Stimulated activated CD4-positive, alpha-beta T cell treated with anti-CD3 and anti-CD28 coated beads, Interleukin-12 subunit alpha, Interleukin-12 subunit beta, amount 100 ng/mL, for 4 hours (primary cell): ENCODE results near the gene C3orf49.

Source experiments
- DNase-seq: peaks from one replicate; pipeline ENCODE4 v3.0.0-alpha.2; 2020

Gene C3orf49

DNA sequence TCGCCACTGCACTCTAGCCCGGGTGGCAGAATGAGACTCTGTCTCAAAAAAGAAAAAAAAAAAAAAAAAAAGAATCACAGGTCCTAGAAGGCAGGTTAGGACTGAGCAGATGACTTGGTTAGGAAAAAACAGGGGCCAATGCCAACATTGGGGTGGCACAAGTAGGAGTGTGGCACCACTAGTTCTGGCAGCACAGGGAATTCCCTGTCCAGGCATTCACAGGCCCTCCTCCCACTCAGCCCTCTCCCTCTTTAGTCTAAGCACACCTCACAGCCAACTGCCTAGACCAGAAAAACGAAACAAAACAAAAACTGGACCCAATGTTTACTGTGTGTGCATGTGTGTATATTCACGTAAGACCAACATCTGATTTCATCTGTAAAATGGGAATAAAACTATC is 34.0 kb downstream of the C3orf49 start:
- no peak for DNase-seq

DNA sequence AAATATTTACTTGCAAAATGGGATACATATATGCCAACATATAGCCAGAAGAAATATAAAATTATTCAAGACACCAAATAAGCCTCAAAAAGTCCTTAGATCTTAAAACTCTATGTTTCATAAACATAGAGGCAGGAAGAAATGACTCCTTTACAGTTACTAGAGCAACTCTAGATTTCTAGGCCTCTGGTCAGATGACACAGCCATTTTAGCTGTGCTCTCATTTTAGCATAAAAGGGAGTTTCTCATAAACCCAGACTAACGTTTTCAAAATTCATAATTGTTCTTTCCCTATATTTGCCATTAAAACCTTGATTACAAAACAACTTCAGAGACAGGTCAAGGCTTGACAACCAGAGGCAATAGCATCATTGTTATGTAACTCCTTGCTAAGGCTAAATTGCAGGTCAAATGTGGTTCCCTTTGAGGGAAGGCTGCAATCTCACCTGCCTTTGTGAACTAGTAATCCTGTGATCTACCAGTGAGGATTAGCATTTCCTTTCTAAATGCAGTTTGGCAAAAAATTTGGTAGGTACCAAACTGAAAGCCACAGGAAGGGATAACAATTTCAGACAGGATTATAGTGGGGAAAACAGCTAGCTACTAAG is 36.3 kb downstream of the C3orf49 start:
- DNase-seq, result no peak

DNA sequence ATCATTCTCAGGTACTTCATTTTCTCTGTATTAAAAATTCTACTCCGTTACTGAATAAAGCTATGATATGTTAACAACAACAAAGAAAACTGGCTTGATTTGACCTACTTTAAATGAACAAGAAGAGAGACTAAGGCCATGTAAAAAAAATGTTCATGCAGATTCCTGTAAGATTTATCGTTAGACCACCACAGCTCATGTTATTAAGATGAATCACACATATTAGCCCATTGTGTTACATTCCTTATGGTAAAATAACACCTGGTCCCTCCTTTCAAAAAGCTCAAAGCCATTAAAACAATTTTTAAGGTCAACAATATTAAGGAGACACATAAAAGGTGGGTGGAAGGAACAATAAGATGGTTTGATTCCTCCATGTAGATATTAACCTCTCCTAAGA is 38.2 kb downstream of the C3orf49 start:
- DNase-seq, result no peak

DNA sequence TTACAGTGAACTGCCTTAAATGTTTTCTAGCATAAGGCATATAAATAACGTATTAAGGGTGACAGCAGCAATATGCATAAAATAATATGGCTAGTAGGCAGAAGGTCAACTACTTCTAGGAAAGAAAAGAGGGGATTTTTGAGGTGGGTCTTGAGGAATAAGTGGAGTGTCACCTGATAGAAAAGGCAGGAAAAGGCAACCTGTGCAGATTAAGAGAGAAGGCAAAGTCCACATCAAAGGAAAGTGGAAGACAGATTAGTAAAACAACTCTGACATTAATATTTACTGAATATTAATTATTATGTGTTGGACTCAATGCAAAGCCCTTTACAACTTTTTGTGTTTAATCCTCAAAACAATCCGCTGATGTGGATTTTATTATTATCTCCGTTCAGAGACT is 41.7 kb downstream of the C3orf49 start:
- no peak for DNase-seq

DNA sequence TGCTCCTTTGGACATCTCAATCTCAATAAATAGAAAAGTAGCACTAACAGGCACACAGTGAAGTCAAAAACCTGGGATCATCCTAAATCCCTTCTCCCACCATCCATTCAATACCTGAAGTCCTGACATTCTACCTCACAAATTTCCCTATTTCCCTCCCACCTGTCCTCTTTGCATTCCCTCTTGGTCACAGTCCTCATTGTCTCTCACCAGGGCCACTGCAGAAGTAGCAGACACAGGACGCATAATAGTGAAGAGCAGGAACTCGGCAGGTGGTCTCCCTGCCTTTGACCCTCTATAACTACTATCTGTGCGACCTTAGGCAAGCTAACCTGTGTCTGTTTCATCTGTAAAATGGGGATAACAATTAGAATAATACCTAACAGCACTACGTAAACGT is 42.2 kb downstream of the C3orf49 start:
- no peak for DNase-seq

DNA sequence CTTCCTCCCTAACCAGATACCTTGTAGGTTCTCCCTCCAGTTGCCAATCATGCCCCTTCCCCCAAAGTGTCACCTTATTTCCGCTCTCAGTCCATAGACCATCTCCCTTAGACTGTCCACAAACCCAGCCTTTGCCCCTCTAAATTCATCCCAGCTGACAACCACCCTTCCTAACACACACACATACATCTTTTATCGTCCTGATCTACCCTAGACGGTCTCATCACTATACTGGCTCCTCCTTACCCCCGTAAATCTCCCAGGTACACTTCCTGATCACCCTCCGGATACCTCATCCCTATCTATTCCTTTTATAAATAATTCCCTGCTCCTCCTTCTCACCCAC is 43.7 kb downstream of the C3orf49 start:
- DNase-seq, result no peak

DNA sequence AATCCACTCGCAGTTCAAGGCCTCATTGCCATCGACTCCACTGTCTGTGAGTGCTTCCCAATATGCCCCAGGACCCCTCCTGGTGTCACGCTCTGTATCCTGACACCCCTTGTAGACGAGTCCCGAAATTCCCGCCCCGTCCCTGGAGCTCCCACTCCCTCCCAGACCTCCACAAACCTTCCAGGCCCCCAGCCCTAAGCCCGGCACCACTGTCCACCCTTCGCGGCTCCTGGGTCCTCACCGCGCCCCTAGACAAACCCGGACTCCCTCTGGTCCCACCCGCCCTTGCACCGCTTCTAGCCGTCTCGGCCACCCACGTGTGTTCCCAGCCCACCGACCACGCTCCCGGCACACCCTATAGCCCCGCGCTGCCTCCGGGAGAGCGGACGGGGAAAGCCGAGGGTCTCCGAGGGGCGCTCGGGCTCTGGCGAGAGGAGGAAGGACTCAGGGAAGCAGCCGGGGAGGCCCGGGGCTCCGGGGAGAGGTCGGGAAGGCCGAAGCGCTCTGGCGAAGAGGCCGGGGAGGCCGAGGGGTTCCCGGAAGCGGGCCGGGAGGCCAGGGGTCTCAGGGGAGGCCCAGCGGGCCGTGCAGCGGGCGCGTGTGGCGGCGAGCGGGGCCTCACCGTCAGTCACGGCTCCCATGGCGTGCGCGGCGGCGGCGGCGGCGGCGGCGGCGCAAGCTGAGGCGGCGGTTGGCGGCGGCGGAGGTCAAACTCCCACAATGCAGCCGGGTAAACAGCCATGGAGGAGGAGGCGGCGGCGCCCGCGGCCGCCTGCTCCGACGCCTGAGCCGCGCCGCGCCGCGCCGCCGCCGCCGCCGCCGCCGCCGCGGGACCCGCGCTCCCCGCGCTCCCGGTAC is 44.3 kb downstream of the C3orf49 start, which contains the start of the genes ATXN7 and THOC7:
Gene ATXN7, plus strand, starts transcription at position 718 of the 858 bp plus-strand sequence. CDS start 48,732 bp downstream, outside the sequence.
Gene THOC7, minus strand, starts transcription at position 656 of the 858 bp plus-strand sequence. Its CDS starts 15 bp downstream, at position 641.
- DNase-seq, result peak; percentile 69

DNA sequence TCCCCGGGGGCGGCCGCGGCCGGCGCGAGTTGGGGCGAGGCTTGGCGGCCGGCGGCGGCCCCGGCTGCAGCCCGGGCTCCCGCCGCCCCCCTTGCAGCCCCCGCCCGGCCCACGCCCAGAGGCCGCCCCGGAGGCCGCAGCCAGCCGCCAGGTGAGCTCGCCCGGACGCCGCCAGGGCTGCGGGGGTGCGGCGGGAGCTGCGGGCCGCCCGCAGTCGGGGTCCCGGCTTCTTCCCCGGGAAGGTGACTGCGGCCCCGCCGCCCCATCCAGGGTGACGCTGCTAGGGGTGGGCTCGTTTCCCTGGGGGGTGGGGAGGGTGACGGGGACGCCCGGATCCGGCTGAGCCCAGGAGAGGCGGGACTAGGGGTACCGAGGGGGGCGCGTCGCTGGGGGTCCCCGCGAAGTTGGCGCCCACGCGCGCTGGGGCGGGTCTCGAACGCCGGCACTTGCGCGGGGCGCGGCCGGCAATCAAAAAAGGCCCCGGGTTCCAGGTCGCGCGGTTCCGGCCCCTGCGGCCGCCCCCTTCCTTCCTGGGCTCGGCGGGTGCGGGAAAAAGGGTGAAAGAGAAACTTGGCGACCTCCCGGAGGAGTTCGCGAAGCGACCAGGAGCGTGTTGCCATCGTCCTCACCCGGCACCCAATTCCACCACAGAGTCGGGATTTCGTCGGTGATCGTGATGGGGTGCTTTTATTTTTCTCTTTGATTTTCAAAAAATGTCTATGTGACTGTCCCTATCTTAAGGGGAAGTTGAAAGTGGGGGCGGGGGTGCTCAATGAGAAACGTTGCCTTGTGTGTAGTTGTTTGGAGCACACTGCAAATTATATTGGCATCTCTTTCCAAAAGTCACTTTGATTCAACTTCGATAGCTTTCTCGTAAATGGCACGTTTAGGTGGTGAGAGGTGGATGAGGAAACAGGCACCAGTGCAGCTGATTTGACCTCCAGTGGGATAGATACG is 45.2 kb downstream of the C3orf49 start:
- DNase-seq, result peak; percentile 49

DNA sequence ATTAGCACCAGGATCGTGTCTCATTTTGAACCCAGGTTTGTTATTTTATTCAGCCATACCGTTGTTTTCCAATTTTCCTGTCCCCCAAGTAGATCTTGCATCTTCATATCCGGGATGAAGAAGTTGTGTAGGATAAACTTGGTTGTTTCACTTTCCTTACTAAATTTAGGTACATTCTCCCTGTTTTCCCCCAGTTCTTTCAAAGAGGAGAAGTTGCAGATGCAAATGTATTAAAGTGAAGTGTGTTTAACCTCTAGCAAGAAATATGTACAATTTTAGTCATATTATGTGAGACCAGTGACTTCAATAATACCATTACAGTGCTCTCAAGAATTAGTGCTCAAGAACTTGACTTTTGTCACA is 45.8 kb downstream of the C3orf49 start:
- DNase-seq, result no peak

DNA sequence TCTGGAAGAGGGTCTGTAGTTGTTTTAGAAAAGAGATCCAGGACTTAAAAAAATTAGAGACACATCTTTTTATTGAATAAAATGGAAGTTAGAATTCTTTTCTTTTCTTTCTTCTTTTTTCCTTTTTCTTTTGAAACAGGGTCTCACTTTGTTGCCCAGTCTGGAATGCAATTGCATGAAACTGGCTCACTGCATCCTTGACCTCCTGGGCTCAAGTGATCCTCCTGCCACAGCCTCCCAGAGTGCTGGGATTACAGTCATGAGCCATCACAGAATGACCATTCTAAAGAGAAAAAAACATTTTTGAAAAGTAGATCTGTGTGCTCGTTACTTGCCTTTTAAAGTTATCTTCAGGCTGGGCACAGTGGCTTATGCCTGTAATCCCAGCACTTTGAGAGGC is 48.1 kb downstream of the C3orf49 start:
- no peak for DNase-seq

DNA sequence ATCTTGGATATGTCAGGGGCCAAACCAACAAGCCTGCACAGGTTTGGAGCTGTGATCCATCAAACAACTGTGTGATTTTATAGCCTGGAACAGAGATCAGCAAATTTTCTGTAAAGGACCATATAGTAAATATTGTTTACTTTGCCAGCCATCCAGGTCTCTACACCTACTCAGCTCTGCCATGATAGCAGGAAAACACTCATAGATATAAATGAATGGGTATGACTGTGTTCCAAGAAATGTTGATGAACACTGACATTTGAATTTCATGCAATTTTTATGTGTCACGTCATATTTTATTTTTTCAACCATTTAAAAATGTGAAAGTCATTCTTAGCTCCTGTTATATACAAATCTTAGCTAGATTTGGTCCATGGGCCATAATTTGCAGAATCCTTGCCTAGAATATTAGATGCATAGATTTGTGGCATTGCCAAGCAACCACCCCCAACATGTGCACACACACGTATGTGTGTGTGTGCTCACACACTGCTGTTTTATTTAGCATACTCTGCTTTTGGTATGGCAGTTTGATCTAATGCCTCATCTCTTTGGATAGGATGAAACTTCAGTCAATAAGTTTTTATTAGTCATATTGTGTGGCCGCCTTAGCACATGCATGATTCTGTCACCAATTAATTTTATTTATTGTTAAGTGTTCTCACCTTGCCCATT is 51.0 kb downstream of the C3orf49 start:
- no peak for DNase-seq

DNA sequence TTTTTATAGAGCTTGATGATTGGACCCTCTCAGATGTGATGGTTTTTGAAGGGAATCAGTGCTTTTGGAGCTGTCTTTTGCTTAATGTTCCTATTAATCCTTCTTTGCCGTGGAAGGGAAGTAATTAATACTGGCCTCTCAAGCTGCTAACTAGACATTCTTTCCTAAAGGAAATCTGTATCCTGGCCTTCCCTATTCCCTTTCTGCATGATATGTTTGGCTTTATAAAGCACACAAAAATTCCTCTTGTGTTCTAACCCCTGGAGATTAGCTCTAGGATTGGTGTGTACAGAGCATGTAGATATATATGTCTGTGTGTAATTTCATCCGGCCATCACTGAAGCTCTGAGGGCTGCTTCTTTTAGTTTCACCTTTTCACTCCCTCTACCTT is 51.5 kb downstream of the C3orf49 start:
- no peak for DNase-seq

DNA sequence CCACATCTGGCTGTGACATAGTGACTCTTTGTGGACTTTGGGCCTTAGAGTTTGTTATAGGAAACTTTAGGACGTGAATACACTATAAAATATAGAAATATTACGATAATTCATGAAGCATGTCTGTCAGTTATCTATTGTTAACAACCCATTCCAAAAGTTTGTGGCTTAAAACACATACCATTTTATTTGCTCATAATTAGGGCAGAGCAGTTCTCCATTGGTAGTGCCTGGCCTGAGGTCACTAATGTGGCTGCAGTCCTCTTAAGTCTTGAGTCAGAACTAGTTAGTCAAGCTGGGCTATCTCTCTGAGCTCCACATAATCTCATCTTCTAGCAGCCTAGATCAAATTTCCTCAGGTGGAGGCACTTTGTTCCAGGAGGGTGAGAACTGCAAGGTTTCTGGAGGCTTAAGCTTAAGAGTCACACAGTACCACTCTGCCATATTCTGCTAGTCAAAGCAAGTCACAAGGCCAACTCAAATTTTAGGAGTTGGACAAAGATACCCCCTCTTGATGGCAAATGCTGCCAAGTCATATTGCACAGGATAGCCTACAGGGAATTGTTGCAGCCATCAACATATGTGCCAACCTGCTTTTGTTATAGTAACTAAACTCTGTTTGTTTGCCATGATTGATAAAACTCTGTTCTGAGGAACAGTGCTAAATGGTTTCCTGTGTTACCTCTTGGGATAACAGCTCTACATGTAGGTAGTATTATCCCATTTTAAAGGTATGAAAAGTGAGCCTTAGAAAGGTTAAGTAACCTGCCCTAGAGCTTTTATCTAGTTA is 53.2 kb downstream of the C3orf49 start:
- DNase-seq, result no peak

DNA sequence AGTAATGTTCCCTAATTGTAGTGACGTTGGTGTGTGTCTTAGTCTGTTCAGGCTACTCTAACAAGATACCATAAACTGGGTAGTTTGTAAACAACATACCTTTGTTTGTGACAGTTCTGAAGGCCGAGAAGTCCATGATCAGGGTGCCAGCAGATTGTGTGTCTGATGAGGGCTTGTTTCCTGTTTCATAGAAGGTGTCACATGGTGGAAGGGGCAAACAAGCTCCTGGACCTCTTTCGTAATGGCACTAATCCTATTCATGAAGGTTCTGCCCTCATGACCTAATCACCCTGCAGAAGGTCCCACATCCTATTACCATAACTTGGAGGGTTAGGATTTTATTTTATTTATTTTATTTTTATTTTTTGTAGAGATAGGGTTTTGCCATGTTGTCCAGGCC is 55.7 kb downstream of the C3orf49 start:
- DNase-seq, result no peak

DNA sequence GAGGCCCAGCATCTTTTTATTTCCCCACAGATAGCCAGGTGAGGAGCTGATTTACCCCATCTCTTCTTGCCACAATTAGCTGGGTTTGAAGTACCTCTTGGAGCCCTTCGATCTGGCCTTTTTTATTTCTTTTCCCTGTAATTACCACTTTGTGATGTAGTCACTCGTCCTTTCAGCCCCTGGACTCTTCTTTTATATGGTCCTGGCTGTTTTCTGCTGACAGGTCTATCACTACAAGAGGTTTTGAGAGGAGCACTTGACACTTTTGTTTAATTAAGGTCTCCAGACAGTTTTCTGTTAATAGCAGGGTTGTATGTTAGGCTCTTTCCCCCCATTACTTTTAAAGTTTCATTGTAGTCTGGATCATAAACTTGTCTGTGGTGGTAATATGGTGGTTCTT is 56.4 kb downstream of the C3orf49 start:
- no peak for DNase-seq

DNA sequence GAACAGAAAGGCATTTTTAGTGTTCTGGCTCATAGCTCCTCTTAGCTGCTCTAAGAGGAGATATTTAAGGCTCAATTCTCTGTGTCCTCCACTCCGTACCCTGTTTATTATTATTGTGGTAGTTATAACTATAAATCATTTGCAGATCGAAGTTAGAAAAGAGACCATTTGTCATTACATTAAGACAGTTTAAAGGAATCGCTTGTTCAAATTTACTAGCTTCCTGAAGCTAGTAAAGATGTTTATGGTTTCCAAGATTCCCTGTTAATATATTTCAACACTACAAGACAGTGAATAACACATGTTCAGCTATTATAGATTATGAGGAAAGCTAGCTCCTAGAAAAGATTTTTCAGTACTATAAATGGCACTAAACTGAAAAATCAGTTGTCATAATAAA is 57.2 kb downstream of the C3orf49 start:
- no peak for DNase-seq

DNA sequence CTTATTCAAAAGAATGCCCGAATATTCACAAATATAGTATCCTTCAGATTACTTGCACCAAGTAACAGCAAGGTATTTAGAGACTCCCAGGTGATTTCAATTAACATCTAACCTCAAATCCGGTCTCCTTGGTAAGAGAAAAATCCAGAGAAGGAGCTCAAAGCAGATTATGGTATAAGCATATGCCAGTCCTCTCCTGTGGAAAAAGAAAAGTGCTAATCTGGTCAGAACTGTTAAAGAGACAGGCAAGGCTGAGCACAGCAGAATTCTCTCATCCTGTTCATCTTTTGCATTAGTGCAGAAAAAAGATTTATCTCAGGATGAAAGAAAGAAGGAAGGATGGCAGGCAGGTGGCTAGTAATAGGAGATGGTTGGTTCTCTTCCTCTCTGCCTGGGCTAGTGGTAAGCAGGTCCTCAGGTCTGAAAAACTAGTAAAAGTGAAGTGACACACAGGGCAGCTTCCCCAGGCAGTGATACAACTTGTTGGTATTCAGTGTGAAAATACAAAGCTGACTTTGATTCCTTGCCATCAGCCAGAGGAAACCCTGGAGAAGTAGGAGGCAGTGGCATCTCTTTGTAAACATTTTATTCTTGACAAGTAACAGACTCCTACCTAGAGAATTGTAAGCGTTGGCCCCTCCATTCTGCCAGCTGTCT is 58.8 kb downstream of the C3orf49 start:
- DNase-seq, result no peak

DNA sequence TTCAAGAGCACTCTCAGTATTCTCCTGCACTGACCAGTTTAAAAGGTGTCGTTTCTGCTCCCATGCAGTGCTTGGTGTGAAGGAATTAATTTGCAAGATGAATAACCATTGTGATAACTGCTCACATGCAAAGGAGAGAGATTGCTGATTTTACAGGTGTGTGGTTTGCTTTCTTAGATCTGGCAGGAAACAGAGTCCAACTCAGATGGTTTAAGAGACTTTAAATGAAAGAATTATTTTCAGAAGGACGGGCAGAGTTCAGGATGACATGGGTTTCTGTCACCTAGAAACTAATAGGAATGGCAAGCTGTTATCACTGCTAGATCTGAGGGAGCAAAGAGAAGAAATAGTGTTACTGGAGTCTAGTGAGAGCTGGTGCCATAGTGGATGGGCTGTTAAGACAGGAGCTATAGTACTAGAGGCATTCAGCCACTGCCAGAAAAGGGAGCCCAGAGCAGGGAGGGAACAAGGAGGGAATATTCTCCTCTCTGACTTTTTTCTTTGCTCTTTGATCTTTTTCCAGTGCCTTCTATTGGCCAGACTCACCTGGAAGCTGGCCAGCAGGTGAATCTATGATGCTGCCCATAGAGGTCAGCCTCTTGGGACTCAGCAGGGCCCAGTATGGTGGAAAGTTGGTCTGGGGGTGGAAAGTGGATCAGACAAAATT is 59.4 kb downstream of the C3orf49 start:
- no peak for DNase-seq

DNA sequence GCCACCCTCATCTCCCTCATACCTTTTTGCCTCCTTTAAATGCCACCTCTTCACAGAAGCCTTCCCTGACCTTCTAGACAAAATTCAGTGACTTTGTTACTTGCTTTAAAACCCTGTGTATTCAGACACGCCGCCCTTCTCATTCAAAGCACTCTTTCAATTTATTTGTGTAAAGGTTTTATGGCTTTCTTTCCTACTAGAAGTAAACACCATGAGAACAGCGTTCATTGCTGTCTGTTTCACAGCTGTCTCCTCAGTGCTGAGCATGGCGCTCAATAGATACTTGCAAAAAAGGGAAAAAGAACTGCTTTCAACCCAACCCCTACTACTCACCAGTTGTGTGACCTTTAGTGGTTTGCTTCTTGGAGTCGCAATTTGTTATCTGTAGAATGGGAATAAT is 61.6 kb downstream of the C3orf49 start:
- DNase-seq, result no peak

DNA sequence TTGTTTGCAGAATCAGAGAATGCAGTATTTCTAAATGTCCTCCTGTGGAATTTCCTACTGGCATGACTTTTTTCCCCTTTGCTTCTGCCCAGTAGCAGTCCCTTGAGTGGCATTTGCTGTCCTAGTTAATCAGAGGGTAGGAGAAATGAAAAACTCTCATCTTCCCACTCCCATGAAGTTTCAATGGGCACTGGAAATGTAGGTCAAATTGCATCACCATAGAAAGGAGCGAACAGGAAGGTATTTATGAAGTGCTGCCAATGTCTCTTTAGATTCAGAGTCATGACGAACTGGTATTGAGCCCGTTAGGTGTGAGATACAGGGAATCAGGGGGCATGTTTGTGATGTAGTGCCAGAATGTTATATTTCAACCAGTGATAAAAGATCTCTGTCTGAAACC is 67.8 kb downstream of the C3orf49 start:
- DNase-seq, result no peak

DNA sequence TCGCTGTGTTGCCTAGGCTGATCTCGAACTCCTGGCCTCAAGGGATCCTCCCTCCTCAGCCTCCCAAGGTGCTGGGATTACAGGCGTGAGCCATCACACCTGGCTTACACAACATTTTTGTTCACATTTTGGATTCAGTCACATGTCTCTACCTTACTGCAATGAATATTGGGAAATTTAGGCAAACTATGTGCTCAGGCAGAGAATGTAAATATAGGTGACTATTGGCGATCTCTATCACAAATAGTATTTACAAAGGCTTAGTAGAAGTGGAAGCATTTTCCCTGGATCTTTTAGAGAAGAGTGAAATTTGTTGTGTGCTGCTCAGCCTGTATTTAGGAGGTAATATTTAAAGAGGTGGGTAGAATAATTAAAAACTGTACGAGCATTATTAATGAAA is 72.4 kb downstream of the C3orf49 start:
- DNase-seq, result no peak
